GM12878 (cell line): ENCODE results near the gene SLC43A1. TPM values are rescaled to one million over a fixed set of nuclear protein-coding genes. Genes with fewer than 3 reads are reported as not detected.

Experiments
- ATAC-seq: fragments of 200-7000 bp; cut with Tn5 transposase; 3 replicates; pipeline ENCODE4 v1.9.1; 2020; ENCODE audit warnings: mild to moderate bottlenecking, moderate library complexity
- BruUV-seq: library from RNA; stranded (reverse); fragments of 400-500 nt; replicated peaks from 2 replicates; lab custom pipeline; 2021; lab: Mats Ljungman, UMichigan
- CTCF ChIA-PET: fragments of 300-600 bp; sonication (Branson Sonifier 250); formaldehyde crosslinking; extraction: SDS; loops from one replicate; lab custom pipeline; 2021; ENCODE audit warnings: inconsistent platforms; lab: Yijun Ruan, JAX
- POLR2A ChIA-PET: fragments of 350-600 bp; formaldehyde crosslinking; extraction: SDS; loops from one replicate; lab custom pipeline; 2021; ENCODE audit warnings: inconsistent platforms; lab: Charles Lee
- RAD21 ChIA-PET: fragments of 300-600 bp; sonication (Branson Sonifier 250); formaldehyde crosslinking; loops from one replicate; lab custom pipeline; 2023; ENCODE audit warnings: antibody characterized with exemption; ENCODE audit not compliant: unreplicated experiment; lab: Charles Lee
- SMC1A ChIA-PET: fragments of 300-600 bp; sonication (Branson Sonifier 250); formaldehyde crosslinking; loops from one replicate; lab custom pipeline; 2023; ENCODE audit not compliant: unreplicated experiment, uncharacterized antibody; lab: Charles Lee
- DNase-seq: peaks from one replicate; pipeline ENCODE4 v3.0.0-alpha.2; 2011; ENCODE audit warnings: low read depth, low spot score
- FAIRE-seq: peaks from 3 replicates; lab custom pipeline; 2011; peaks lifted over from hg19 to GRCh38; lab: Jason Lieb, UNC
- H2AFZ ChIP-seq: 2 replicates; pipeline ENCODE4 v1.6.0; 2011; ENCODE audit warnings: low read depth, low read length, control low read depth; ENCODE audit not compliant: control insufficient read depth
- H3K27ac ChIP-seq: 2 replicates; pipeline ENCODE4 v1.5.1; 2011; ENCODE audit warnings: control low read depth; ENCODE audit not compliant: control insufficient read depth, insufficient read depth
- H3K27me3 ChIP-seq, 2 experiments: replicated peaks in 1 of 2; 2 replicates each; pipeline versions ENCODE4 v1.6.0 to v1.6.1; 2011; ENCODE audit warnings: low read length in 1 of 2; ENCODE audit not compliant: control insufficient read depth in 2 of 2, insufficient read depth in 2 of 2
- H3K36me3 ChIP-seq, 2 experiments: 2 replicates each; pipeline ENCODE4 v1.5.1; 2011; ENCODE audit warnings: low read length in 1 of 2; ENCODE audit not compliant: control insufficient read depth in 2 of 2, insufficient read depth in 2 of 2
- H3K4me1 ChIP-seq: 2 replicates; pipeline ENCODE4 v1.6.1; 2011; ENCODE audit warnings: mild to moderate bottlenecking, low read length, moderate library complexity, mixed read lengths; ENCODE audit not compliant: control insufficient read depth, insufficient read depth
- H3K4me2 ChIP-seq: 2 replicates; pipeline ENCODE4 v1.6.0; 2011; ENCODE audit warnings: control low read depth; ENCODE audit not compliant: control insufficient read depth, insufficient read depth
- H3K4me3 ChIP-seq: fragments of 200-600 bp; sonication (generic); 2 replicates; pipeline ENCODE4 v1.5.1; 2016
- H3K79me2 ChIP-seq: 2 replicates; pipeline ENCODE4 v1.6.0; 2011; ENCODE audit warnings: low read length; ENCODE audit not compliant: control insufficient read depth, insufficient read depth
- H3K9ac ChIP-seq: 2 replicates; pipeline ENCODE4 v1.8.0; 2011; ENCODE audit warnings: low read length, control low read depth, mixed read lengths; ENCODE audit not compliant: control insufficient read depth, insufficient read depth
- H3K9me3 ChIP-seq: replicated peaks from 3 replicates; pipeline ENCODE4 v1.5.1; 2011; ENCODE audit warnings: mild to moderate bottlenecking, low read length; ENCODE audit not compliant: control insufficient read depth, insufficient read depth
- H4K20me1 ChIP-seq: 2 replicates; pipeline ENCODE4 v1.6.0; 2011; ENCODE audit not compliant: control insufficient read depth, insufficient read depth
- CBFB ChIP-seq: IDR thresholded peaks from 2 replicates; pipeline ENCODE4 v1.6.1; 2016; ENCODE audit warnings: antibody characterized with exemption, low read depth
- IKZF1 ChIP-seq: fragments of 450-650 bp; conservative IDR thresholded peaks from 2 replicates; pipeline ENCODE4 v1.6.1; 2017; ENCODE audit warnings: antibody characterized with exemption, mild to moderate bottlenecking
- NFYA ChIP-seq: IDR thresholded peaks from 2 replicates; pipeline ENCODE4 v1.6.1; 2011; ENCODE audit warnings: low read depth, mild to moderate bottlenecking, low read length, improper control_type of control experiment, borderline replicate concordance
- NR2F1 ChIP-seq: fragments of 450-650 bp; conservative IDR thresholded peaks from 2 replicates; pipeline ENCODE4 v1.6.1; 2017; ENCODE audit warnings: mild to moderate bottlenecking
- TCF12 ChIP-seq: IDR thresholded peaks from 2 replicates; pipeline ENCODE4 v1.6.1; 2011; ENCODE audit warnings: low read depth, mild to moderate bottlenecking, low read length
- WGBS: methylation state at CpG from one replicate; pipeline ENCODE4 v1.1.6; 2016; ENCODE audit warnings: low lambda C conversion rate; ENCODE audit not compliant: insufficient replicate concordance, insufficient coverage; ENCODE audit errors: missing lambda C conversion rate; 5-methylcytosine and 5-hydroxymethylcytosine counted together
- in situ Hi-C: fragments of 300-500 bp; cut with MboI; formaldehyde crosslinking; loops from 9 replicates; pipeline ENCODE4 v1.14.3; 2018; ENCODE audit warnings: mixed read lengths
- intact Hi-C: fragments of 100-400 bp; cut with micrococcal nuclease; formaldehyde crosslinking; loops from one replicate; pipeline ENCODE4 v1.14.2; 2022; ENCODE audit not compliant: unreplicated experiment
- polyA plus RNA-seq, 11 experiments: library from polyadenylated mRNA; depleted of rRNA in 4 of 11; unstranded in 6 of 11; stranded (reverse) in 5 of 11; fragments of >200 nt; fragmentation: Nextera tagmentation in 4 of 11; fragmentation: Illumina TruSeq in 1 of 11; extraction: Ambion mirVana in 4 of 11; extraction: Trizol in 1 of 11; gene quantifications; 1 replicate in 1 of 11; 2 replicates in 10 of 11; pipeline versions ENCODE4 v1.2.1 to v1.2.3, GENCODE V29; 2011 to 2016; ENCODE audit warnings: inconsistent platforms in 2 of 11, missing spikeins in 2 of 11, low read depth in 1 of 11
- total RNA-seq, 4 experiments: library from RNA; depleted of rRNA in 3 of 4; stranded (reverse); fragments of >200 nt in 3 of 4; fragmentation: Illumina TruSeq in 1 of 4; extraction: Trizol in 1 of 4; gene quantifications; 2 replicates each; pipeline versions ENCODE4 v1.2.1 to v1.2.3, GENCODE V29; 2013 to 2021
- TF ChIP-seq, protein P1 (sequence below): IDR thresholded peaks from 2 replicates; pipeline ENCODE4 v1.6.1; 2011; ENCODE audit warnings: borderline replicate concordance, low read depth, mild to moderate bottlenecking, moderate library complexity, low read length; ENCODE audit not compliant: insufficient read depth, poor library complexity, severe bottlenecking

Gene SLC43A1
- total and polyA plus RNA-seq, 10 of the 15 experiments (the other 5 are each of a cell fraction or from before 2014, with no cell fraction given): 1.0 to 17.8 (median 12.6) TPM

DNA sequence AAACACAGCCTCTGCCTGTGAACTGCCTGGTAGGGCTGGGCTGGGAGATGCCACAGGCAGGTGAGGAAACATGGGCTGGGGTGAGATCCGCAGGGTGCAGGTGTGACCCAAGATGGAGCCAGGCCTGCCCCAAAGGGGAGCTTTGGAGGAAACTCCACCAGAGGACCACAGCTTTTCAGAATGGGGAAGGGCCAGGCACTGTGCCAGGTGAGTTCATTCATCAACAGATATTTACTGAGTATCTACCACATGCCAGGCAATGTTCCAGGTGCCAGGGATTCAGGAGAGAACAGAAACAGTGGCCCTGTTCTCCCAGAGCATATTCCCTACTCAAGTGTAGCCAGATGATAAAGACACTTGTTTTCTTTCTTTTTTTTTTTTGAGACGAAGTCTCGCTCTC is 44.0 kb downstream of the SLC43A1 start:
- no peak overlapping the region for H2AFZ ChIP-seq
- H3K36me3 ChIP-seq: no peaks in the 10 kb centered on the region
- no peak overlapping the region for H3K27ac ChIP-seq
- H3K4me2 ChIP-seq: no peak overlapping the region
- intact Hi-C loops (no loop called here), in situ Hi-C loops (no loop called here)
- no peak for FAIRE-seq
- TF ChIP-seq, protein P1, sequence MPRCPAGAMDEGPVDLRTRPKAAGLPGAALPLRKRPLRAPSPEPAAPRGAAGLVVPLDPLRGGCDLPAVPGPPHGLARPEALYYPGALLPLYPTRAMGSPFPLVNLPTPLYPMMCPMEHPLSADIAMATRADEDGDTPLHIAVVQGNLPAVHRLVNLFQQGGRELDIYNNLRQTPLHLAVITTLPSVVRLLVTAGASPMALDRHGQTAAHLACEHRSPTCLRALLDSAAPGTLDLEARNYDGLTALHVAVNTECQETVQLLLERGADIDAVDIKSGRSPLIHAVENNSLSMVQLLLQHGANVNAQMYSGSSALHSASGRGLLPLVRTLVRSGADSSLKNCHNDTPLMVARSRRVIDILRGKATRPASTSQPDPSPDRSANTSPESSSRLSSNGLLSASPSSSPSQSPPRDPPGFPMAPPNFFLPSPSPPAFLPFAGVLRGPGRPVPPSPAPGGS: no peak
- TF ChIP-seq NR2F1: no peak
- no peak for TF ChIP-seq CBFB
- no peak for TF ChIP-seq IKZF1
- TF ChIP-seq, all 136 proteins: peak for 0
- ChIA-PET POLR2A (no interaction called here), CTCF (interaction anchor here (0.7 to 7.2 kb wide), 5 partner anchors 11 to 981 kb away, joined by 3 to 101 read pairs (median 19); partner anchors contain the start of gene RTN4RL2), SMC1A (no interaction called here), RAD21 (interaction anchor here (2.6 kb wide), 1 partner anchor 14 kb away, joined by 18 read pairs; no protein-coding TSS in a partner anchor)
- DNase-seq (no peak), ATAC-seq (no peak)
- Histone ChIP-seq H3K9me3 (no peaks in the 10 kb centered on the region), H4K20me1 (no peaks in the 10 kb centered on the region), H3K9ac (no peak overlapping the region), H3K27me3 (no peaks in the 10 kb centered on the region), H3K79me2 (no peaks in the 10 kb centered on the region), H3K4me1 (peaks cover 17% of the 10 kb centered on the region), H3K4me3 (no peak overlapping the region)
- BruUV-seq: no TSS peak
- WGBS: 100% methylated on average over 1 of the region's 3 CpGs

- Histone ChIP-seq H4K20me1 (no peaks in the 10 kb centered on the region), H3K4me1 (peaks cover 4% of the 10 kb centered on the region), H2AFZ (no peak overlapping the region), H3K27me3 (no peaks in the 10 kb centered on the region), H3K4me2 (no peak overlapping the region), H3K9ac (no peak overlapping the region), H3K4me3 (no peak overlapping the region), H3K27ac (no peak overlapping the region), H3K9me3 (no peaks in the 10 kb centered on the region), H3K79me2 (no peaks in the 10 kb centered on the region), H3K36me3 (no peaks in the 10 kb centered on the region)
- FAIRE-seq (no peak), DNase-seq (no peak), ATAC-seq (no peak)
- intact Hi-C loops (no loop called here), in situ Hi-C loops (no loop called here)
- SMC1A ChIA-PET: no interaction called here
- POLR2A ChIA-PET: no interaction called here
- RAD21 ChIA-PET: no interaction called here
- CTCF ChIA-PET: interaction anchor here (1.4 to 7.2 kb wide), 3 partner anchors 9 to 15 kb away, joined by 3 to 101 read pairs (median 19); partner anchors contain the start of gene RTN4RL2
- TF ChIP-seq NFYA (no peak), TCF12 (no peak)
- BruUV-seq: no TSS peak
- WGBS: 29% methylated on average over 5 of the region's 5 CpGs
These were observed 46.2 kb downstream of the SLC43A1 start for GRCh38 chr11:57469268-57469667.
